ENCODE results near the gene CREBBP. TPM values are rescaled to one million over a fixed set of nuclear protein-coding genes. Genes with fewer than 3 reads are reported as not detected.

CREBBP gene
- total and polyA plus RNA-seq, 2 experiments from 2014 or later: 36.9 to 54.8 TPM

DNA sequence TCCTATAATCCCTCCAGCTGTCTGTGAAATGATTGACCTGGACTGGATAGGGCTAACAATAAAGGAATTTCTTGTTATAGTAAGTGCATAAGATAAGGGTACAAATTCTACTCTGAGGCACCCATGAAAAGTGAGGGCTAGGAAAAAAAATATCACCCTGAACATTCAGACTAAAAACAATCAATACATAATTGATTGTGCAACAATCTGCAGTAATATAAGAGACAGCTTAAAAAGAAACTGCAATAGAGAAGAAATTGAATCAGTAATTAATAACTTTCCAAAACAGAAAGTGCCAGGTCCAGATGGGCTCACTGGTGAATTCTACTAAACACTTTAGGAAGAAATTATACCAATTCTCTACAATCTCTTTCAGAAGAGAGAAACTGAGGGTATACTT, 44.2 kb upstream of the CREBBP start:
- H3K27ac Mint-ChIP-seq: no peak overlapping the region
- no peaks in the 10 kb centered on the region; the same call in 2 of the 3 replicates for H3K9me3 Mint-ChIP-seq
- no peak overlapping the region for H2AFZ ChIP-seq
- no peaks in the 10 kb centered on the region for H3K9me2 ChIP-seq (ENCODE audit: insufficient read depth)
- no peaks in the 10 kb centered on the region for H3K36me3 ChIP-seq (ENCODE audit: insufficient read depth)
- no peak for TF ChIP-seq EZH2 (IDR thresholded peaks at IDR 0.05; ENCODE audit: low read depth, unreplicated experiment)
- no peak for TF ChIP-seq EZH2phosphoT487 (IDR thresholded peaks at IDR 0.05; ENCODE audit: unreplicated experiment)
- TF ChIP-seq, protein P1, sequence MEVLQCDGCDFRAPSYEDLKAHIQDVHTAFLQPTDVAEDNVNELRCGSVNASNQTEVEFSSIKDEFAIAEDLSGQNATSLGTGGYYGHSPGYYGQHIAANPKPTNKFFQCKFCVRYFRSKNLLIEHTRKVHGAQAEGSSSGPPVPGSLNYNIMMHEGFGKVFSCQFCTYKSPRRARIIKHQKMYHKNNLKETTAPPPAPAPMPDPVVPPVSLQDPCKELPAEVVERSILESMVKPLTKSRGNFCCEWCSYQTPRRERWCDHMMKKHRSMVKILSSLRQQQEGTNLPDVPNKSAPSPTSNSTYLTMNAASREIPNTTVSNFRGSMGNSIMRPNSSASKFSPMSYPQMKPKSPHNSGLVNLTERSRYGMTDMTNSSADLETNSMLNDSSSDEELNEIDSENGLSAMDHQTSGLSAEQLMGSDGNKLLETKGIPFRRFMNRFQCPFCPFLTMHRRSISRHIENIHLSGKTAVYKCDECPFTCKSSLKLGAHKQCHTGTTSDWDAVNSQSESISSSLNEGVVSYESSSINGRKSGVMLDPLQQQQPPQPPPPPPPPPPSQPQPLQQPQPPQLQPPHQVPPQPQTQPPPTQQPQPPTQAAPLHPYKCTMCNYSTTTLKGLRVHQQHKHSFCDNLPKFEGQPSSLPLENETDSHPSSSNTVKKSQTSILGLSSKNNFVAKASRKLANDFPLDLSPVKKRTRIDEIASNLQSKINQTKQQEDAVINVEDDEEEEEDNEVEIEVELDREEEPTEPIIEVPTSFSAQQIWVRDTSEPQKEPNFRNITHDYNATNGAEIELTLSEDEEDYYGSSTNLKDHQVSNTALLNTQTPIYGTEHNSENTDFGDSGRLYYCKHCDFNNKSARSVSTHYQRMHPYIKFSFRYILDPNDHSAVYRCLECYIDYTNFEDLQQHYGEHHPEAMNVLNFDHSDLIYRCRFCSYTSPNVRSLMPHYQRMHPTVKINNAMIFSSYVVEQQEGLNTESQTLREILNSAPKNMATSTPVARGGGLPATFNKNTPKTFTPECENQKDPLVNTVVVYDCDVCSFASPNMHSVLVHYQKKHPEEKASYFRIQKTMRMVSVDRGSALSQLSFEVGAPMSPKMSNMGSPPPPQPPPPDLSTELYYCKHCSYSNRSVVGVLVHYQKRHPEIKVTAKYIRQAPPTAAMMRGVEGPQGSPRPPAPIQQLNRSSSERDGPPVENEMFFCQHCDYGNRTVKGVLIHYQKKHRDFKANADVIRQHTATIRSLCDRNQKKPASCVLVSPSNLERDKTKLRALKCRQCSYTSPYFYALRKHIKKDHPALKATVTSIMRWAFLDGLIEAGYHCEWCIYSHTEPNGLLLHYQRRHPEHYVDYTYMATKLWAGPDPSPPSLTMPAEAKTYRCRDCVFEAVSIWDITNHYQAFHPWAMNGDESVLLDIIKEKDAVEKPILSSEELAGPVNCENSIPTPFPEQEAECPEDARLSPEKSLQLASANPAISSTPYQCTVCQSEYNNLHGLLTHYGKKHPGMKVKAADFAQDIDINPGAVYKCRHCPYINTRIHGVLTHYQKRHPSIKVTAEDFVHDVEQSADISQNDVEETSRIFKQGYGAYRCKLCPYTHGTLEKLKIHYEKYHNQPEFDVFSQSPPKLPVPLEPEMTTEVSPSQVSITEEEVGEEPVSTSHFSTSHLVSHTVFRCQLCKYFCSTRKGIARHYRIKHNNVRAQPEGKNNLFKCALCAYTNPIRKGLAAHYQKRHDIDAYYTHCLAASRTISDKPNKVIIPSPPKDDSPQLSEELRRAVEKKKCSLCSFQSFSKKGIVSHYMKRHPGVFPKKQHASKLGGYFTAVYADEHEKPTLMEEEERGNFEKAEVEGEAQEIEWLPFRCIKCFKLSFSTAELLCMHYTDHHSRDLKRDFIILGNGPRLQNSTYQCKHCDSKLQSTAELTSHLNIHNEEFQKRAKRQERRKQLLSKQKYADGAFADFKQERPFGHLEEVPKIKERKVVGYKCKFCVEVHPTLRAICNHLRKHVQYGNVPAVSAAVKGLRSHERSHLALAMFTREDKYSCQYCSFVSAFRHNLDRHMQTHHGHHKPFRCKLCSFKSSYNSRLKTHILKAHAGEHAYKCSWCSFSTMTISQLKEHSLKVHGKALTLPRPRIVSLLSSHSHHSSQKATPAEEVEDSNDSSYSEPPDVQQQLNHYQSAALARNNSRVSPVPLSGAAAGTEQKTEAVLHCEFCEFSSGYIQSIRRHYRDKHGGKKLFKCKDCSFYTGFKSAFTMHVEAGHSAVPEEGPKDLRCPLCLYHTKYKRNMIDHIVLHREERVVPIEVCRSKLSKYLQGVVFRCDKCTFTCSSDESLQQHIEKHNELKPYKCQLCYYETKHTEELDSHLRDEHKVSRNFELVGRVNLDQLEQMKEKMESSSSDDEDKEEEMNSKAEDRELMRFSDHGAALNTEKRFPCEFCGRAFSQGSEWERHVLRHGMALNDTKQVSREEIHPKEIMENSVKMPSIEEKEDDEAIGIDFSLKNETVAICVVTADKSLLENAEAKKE (CRISPR knock-in tag; IDR thresholded peaks at IDR 0.05): no peak
- no peaks in the 10 kb centered on the region for H3F3A ChIP-seq (replicated peaks; ENCODE audit: low read depth)
- no peak overlapping the region for H3K4me3 Mint-ChIP-seq
- H3K27me3 Mint-ChIP-seq (ENCODE audit: insufficient read depth, low read depth, poor library complexity): peaks cover 2% of the 10 kb centered on the region
- H3K79me2 ChIP-seq (replicated peaks; ENCODE audit: insufficient read depth): no peaks in the 10 kb centered on the region
- DNase-seq (ENCODE audit: low spot score) (no peak), ATAC-seq (no peak)
- peaks cover 4% of the 10 kb centered on the region; the same call in 2 of the 3 replicates for H3K36me3 Mint-ChIP-seq (ENCODE audit: low read depth)
- no peaks in the 10 kb centered on the region for H4K20me1 ChIP-seq (replicated peaks; ENCODE audit: insufficient read depth)
- no peaks in the 10 kb centered on the region for H3K27me3 ChIP-seq (ENCODE audit: insufficient read depth)
- peaks cover 4% of the 10 kb centered on the region; the same call in 2 of the 3 replicates for H3K4me1 Mint-ChIP-seq
- no peak overlapping the region for H3K4me2 ChIP-seq
- H3K4me3 ChIP-seq: no peak overlapping the region
- H3K27ac ChIP-seq (ENCODE audit: low read depth): no peak overlapping the region
- no peaks in the 10 kb centered on the region for H3K4me1 ChIP-seq (ENCODE audit: insufficient read depth)

- H3K4me1 ChIP-seq (ENCODE audit: insufficient read depth): no peaks in the 10 kb centered on the region
- no peaks in the 10 kb centered on the region for H3K9me2 ChIP-seq (ENCODE audit: insufficient read depth)
- Mint-ChIP-seq H3K36me3 (ENCODE audit: low read depth) (peaks cover 8% of the 10 kb centered on the region), H3K27me3 (ENCODE audit: insufficient read depth, low read depth, poor library complexity) (peaks cover 2% of the 10 kb centered on the region), H3K27ac (no peak overlapping the region), H3K4me1 (peaks cover 10% of the 10 kb centered on the region), H3K9me3 (peaks cover 19% of the 10 kb centered on the region), H3K4me3 (no peak overlapping the region)
- H3K4me2 ChIP-seq: no peak overlapping the region
- no peaks in the 10 kb centered on the region for H3F3A ChIP-seq (replicated peaks; ENCODE audit: low read depth)
- no peak overlapping the region for H3K4me3 ChIP-seq
- H3K27me3 ChIP-seq (ENCODE audit: insufficient read depth): no peaks in the 10 kb centered on the region
- H3K36me3 ChIP-seq (ENCODE audit: insufficient read depth): no peaks in the 10 kb centered on the region; the same call in 1 of the 2 replicates
- H2AFZ ChIP-seq: 0 out of 2 replicates have a peak overlapping the region, but pooled peaks have one; percentile 5
- ATAC-seq (no peak), DNase-seq (ENCODE audit: low spot score) (no peak)
- H3K79me2 ChIP-seq (replicated peaks; ENCODE audit: insufficient read depth): no peaks in the 10 kb centered on the region
- H3K27ac ChIP-seq (ENCODE audit: low read depth): no peak overlapping the region
- no peaks in the 10 kb centered on the region for H4K20me1 ChIP-seq (replicated peaks; ENCODE audit: insufficient read depth)
- TF ChIP-seq NANOG (IDR thresholded peaks at IDR 0.05; ENCODE audit: borderline replicate concordance): no peak
- TF ChIP-seq STAT1 (IDR thresholded peaks at IDR 0.05; ENCODE audit: unreplicated experiment): no peak
- no peak for TF ChIP-seq ETS1 (IDR thresholded peaks at IDR 0.05)
- TF ChIP-seq POLR2AphosphoS5 (IDR thresholded peaks at IDR 0.05; ENCODE audit: low read depth): no peak
- TF ChIP-seq EZH2phosphoT487 (IDR thresholded peaks at IDR 0.05; ENCODE audit: unreplicated experiment): no peak
- TF ChIP-seq EZH2 (IDR thresholded peaks at IDR 0.05; ENCODE audit: low read depth, unreplicated experiment): no peak
- TF ChIP-seq REST (IDR thresholded peaks at IDR 0.05; ENCODE audit: unreplicated experiment): no peak
Measured at GRCh38 chr16:3922241-3922640, 41.7 kb upstream of the CREBBP start.
